Smooth muscle cell (in vitro differentiated cells): ENCODE results near the gene VWA3A. TPM values are rescaled to one million over a fixed set of nuclear protein-coding genes. Genes with fewer than 3 reads are reported as not detected.

ENCODE experiments used
- DNase-seq: peaks from one replicate; lab custom pipeline; 2025; ENCODE audit not compliant: unreplicated experiment; lab: John Stamatoyannopoulos, UW
- H2AFZ ChIP-seq: fragments of 200-600 bp; sonication (generic); 2 replicates; pipeline ENCODE4 v1.6.0; 2016; ENCODE audit warnings: antibody characterized with exemption, low read depth, mild to moderate bottlenecking
- H3F3A ChIP-seq: fragments of 200-600 bp; sonication (generic); 2 replicates; pipeline ENCODE4 v1.6.0; 2017; ENCODE audit warnings: antibody characterized with exemption, low read depth
- H3K27ac ChIP-seq: fragments of 200-600 bp; sonication (generic); 2 replicates; pipeline ENCODE4 v1.5.1; 2016; ENCODE audit warnings: low read depth, mild to moderate bottlenecking
- H3K27me3 ChIP-seq: fragments of 200-600 bp; sonication (generic); 2 replicates; pipeline ENCODE4 v1.6.1; 2016; ENCODE audit warnings: low read depth, mild to moderate bottlenecking
- H3K36me3 ChIP-seq: fragments of 200-600 bp; sonication (generic); 2 replicates; pipeline ENCODE4 v1.5.1; 2016; ENCODE audit warnings: low read depth
- H3K4me1 ChIP-seq: fragments of 200-600 bp; sonication (generic); 2 replicates; pipeline ENCODE4 v1.5.1; 2016; ENCODE audit warnings: low read depth
- H3K4me2 ChIP-seq: fragments of 200-600 bp; sonication (generic); 2 replicates; pipeline ENCODE4 v1.6.0; 2016; ENCODE audit warnings: mild to moderate bottlenecking
- H3K4me3 ChIP-seq: fragments of 200-600 bp; sonication (generic); 2 replicates; pipeline ENCODE4 v1.5.1; 2016; ENCODE audit warnings: mild to moderate bottlenecking
- H3K79me2 ChIP-seq: fragments of 200-600 bp; sonication (generic); 2 replicates; pipeline ENCODE4 v1.6.0; 2016; ENCODE audit warnings: low read depth, mild to moderate bottlenecking
- H3K9ac ChIP-seq: fragments of 200-600 bp; sonication (generic); 2 replicates; pipeline ENCODE4 v1.6.0; 2016; ENCODE audit warnings: low read depth
- H3K9me3 ChIP-seq: fragments of 200-600 bp; sonication (generic); replicated peaks from 2 replicates; pipeline ENCODE4 v1.5.1; 2016; ENCODE audit warnings: low read depth
- H4K20me1 ChIP-seq: fragments of 200-600 bp; sonication (generic); 2 replicates; pipeline ENCODE4 v1.6.0; 2016; ENCODE audit warnings: low read depth
- WGBS: methylation state at CpG from one replicate; pipeline ENCODE4 v1.1.7; 2016; ENCODE audit warnings: low lambda C conversion rate; 5-methylcytosine and 5-hydroxymethylcytosine counted together
- polyA plus RNA-seq: library from polyadenylated mRNA; unstranded; fragments of >200 nt; fragmentation: Nextera tagmentation; extraction: Ambion mirVana; gene quantifications from 2 replicates; pipeline ENCODE4 v1.2.1, GENCODE V29; 2016
- total RNA-seq: library from RNA; depleted of rRNA; stranded (reverse); fragments of >200 nt; gene quantifications from 2 replicates; pipeline ENCODE4 v1.2.3, GENCODE V29; 2014
- TF ChIP-seq, protein P1 (sequence below): fragments of 200-600 bp; sonication (generic); IDR thresholded peaks from 2 replicates; pipeline ENCODE4 v1.5.1; 2017; ENCODE audit warnings: borderline replicate concordance, mild to moderate bottlenecking, antibody characterized with exemption; ENCODE audit not compliant: insufficient read depth, poor library complexity, severe bottlenecking

VWA3A gene
- total and polyA plus RNA-seq, 2 experiments from 2014 or later: not detected

GRCh38 chr16:22174642-22175041, 82.3 kb downstream of the VWA3A start:
- Histone ChIP-seq H3K9me3 (no peaks in the 10 kb centered on the region), H3F3A (no peaks in the 10 kb centered on the region), H3K9ac (no peak overlapping the region), H3K4me3 (no peak overlapping the region), H3K36me3 (no peaks in the 10 kb centered on the region), H3K4me2 (no peak overlapping the region), H3K79me2 (no peaks in the 10 kb centered on the region), H2AFZ (no peak overlapping the region), H4K20me1 (no peaks in the 10 kb centered on the region), H3K27me3 (no peaks in the 10 kb centered on the region), H3K4me1 (no peaks in the 10 kb centered on the region), H3K27ac (no peak overlapping the region)
- 90% methylated on average over 9 of the region's 9 CpGs for WGBS
- no peak for DNase-seq
- TF ChIP-seq, protein P1, sequence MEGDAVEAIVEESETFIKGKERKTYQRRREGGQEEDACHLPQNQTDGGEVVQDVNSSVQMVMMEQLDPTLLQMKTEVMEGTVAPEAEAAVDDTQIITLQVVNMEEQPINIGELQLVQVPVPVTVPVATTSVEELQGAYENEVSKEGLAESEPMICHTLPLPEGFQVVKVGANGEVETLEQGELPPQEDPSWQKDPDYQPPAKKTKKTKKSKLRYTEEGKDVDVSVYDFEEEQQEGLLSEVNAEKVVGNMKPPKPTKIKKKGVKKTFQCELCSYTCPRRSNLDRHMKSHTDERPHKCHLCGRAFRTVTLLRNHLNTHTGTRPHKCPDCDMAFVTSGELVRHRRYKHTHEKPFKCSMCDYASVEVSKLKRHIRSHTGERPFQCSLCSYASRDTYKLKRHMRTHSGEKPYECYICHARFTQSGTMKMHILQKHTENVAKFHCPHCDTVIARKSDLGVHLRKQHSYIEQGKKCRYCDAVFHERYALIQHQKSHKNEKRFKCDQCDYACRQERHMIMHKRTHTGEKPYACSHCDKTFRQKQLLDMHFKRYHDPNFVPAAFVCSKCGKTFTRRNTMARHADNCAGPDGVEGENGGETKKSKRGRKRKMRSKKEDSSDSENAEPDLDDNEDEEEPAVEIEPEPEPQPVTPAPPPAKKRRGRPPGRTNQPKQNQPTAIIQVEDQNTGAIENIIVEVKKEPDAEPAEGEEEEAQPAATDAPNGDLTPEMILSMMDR: no peak

GRCh38 chr16:22177968-22178930, 85.9 kb downstream of the VWA3A start:
- WGBS: 87% methylated on average over 18 of the region's 18 CpGs
- H3K4me3 ChIP-seq: no peak overlapping the region
- TF ChIP-seq, protein P1: no peak
- H3K79me2 ChIP-seq: no peaks in the 10 kb centered on the region
- no peak overlapping the region for H3K4me2 ChIP-seq
- H3K27me3 ChIP-seq: no peaks in the 10 kb centered on the region
- no peaks in the 10 kb centered on the region for H3F3A ChIP-seq
- H3K36me3 ChIP-seq: no peaks in the 10 kb centered on the region
- H3K27ac ChIP-seq: no peak overlapping the region
- no peaks in the 10 kb centered on the region for H3K4me1 ChIP-seq
- no peak for DNase-seq
- H3K9me3 ChIP-seq: no peaks in the 10 kb centered on the region
- H3K9ac ChIP-seq: no peak overlapping the region
- no peaks in the 10 kb centered on the region for H4K20me1 ChIP-seq
- no peak overlapping the region for H2AFZ ChIP-seq

DNA sequence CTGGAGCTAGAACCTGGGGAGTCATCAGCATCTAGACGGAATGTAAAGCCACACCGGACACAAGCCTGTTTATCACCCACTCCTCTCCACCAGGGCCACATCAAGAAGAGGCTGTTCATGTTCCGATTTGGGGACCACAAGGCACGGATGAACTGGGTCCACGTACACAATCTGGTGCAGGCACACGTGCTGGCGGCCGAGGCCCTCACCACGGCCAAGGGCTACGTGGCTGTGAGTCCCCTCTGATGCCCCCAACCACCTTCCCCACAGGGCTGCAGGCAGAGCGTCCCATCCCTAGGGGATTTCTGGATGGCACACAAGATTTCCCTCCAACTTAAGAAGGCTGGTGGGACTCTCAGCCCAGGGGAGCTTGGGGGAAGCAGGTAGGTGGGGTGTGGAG, 89.1 kb downstream of the VWA3A start:
- H3K4me1 ChIP-seq: no peaks in the 10 kb centered on the region
- H3F3A ChIP-seq: no peaks in the 10 kb centered on the region
- 92% methylated on average over 11 of the region's 11 CpGs for WGBS
- TF ChIP-seq, protein P1: no peak
- H3K9me3 ChIP-seq: no peaks in the 10 kb centered on the region
- no peak overlapping the region for H2AFZ ChIP-seq
- DNase-seq: no peak
- H3K27me3 ChIP-seq: no peaks in the 10 kb centered on the region
- no peak overlapping the region for H3K9ac ChIP-seq
- H3K4me2 ChIP-seq: no peak overlapping the region
- no peak overlapping the region for H3K27ac ChIP-seq
- H3K79me2 ChIP-seq: no peaks in the 10 kb centered on the region
- H3K36me3 ChIP-seq: no peaks in the 10 kb centered on the region
- no peaks in the 10 kb centered on the region for H4K20me1 ChIP-seq
- H3K4me3 ChIP-seq: no peak overlapping the region

DNA sequence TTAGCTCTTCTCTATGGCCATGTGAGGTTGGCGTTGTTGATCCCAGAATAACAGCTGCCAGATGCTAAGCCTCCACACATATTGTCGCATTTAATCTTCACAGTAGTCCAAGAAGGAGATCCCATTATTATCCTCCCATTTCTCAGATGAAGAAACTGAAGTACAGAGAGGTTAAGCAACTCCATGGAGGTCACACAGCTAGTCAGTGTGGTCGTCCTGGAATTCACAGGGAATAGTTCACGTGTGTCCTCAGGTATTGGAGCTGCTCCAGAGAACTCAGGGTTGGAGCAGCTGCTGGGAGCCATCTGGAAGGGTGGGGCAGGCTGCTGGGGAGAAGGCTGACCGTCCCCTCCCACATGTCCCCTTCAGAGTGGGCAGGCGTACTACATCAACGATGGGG, 89.5 kb downstream of the VWA3A start:
- Histone ChIP-seq H3K27me3 (no peaks in the 10 kb centered on the region), H3K4me1 (no peaks in the 10 kb centered on the region), H4K20me1 (no peaks in the 10 kb centered on the region), H3K36me3 (no peaks in the 10 kb centered on the region), H3K9me3 (no peaks in the 10 kb centered on the region), H3K4me2 (no peak overlapping the region), H3K4me3 (no peak overlapping the region), H3K9ac (no peak overlapping the region), H3F3A (no peaks in the 10 kb centered on the region), H2AFZ (no peak overlapping the region), H3K79me2 (no peaks in the 10 kb centered on the region), H3K27ac (no peak overlapping the region)
- TF ChIP-seq, protein P1: no peak
- 87% methylated on average over 7 of the region's 7 CpGs for WGBS
- DNase-seq: no peak
